ENCODE data around the gene NMD3. TPM values are rescaled to one million over a fixed set of nuclear protein-coding genes. Genes with fewer than 3 reads are reported as not detected.

NMD3 gene
- total RNA-seq, 1 donor = 88.0 TPM

DNA sequence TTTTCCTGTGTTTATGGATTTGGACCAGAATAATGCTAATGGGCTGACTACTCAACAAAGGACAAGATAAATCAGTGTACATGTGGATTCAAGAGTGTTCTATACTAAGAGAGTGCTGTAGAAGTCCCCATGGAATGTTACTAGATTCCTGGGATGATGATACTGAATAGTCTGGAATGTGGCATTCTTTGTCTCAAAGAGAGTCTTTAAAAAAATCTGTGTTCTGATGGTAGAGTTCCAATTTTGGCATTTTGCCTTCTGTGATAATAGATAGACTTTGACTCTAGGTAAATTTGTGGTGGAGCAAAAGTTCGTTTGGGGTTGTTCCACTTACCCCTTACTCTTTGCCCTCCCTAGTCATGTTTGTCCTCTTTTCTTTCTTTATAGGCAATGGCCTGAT lies 43.7 kb downstream of the NMD3 start:
- TF ChIP-seq, protein P1, sequence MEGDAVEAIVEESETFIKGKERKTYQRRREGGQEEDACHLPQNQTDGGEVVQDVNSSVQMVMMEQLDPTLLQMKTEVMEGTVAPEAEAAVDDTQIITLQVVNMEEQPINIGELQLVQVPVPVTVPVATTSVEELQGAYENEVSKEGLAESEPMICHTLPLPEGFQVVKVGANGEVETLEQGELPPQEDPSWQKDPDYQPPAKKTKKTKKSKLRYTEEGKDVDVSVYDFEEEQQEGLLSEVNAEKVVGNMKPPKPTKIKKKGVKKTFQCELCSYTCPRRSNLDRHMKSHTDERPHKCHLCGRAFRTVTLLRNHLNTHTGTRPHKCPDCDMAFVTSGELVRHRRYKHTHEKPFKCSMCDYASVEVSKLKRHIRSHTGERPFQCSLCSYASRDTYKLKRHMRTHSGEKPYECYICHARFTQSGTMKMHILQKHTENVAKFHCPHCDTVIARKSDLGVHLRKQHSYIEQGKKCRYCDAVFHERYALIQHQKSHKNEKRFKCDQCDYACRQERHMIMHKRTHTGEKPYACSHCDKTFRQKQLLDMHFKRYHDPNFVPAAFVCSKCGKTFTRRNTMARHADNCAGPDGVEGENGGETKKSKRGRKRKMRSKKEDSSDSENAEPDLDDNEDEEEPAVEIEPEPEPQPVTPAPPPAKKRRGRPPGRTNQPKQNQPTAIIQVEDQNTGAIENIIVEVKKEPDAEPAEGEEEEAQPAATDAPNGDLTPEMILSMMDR (IDR thresholded peaks at IDR 0.05; ENCODE audit: insufficient read depth, low read length) = no peak
- peak; percentile 22 for DNase-seq (ENCODE audit: low read depth)
- no peak overlapping the region for H3K4me3 ChIP-seq (ENCODE audit: low read depth, low read length)

DNA sequence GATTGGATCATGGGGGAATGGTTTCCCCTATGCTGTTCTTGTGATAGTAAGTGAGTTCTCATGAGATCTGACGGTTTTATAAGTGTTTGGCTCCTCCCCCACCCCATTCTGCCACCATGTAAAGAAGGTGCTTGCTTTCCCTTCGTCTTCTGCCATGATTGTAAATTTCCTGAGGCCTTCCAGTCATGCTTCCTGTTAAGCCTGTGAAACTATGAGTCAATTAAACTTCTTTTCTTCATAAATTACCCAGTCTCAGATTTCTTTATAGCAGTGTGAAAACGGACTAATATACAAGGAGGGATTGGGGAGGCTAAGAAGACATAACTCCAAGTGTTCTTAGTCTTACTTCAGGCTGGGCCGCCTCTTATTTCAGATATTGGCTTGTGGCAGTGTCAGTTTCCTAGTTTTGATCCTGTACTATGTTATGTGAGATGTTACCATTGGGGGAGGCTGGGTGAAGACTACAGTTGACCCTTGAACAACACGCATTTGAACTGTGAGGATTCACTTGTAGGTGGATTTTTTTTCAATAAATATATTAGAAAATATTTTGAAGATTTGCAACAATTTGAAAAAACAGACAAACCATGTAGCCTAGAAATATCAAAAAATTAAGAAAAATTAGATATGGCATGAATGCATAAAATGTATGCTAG lies 44.9 kb downstream of the NMD3 start:
- TF ChIP-seq, protein P1 (IDR thresholded peaks at IDR 0.05; ENCODE audit: insufficient read depth, low read length) = no peak
- H3K4me3 ChIP-seq (ENCODE audit: low read depth, low read length) = no peak overlapping the region
- no peak for DNase-seq (ENCODE audit: low read depth)

DNA sequence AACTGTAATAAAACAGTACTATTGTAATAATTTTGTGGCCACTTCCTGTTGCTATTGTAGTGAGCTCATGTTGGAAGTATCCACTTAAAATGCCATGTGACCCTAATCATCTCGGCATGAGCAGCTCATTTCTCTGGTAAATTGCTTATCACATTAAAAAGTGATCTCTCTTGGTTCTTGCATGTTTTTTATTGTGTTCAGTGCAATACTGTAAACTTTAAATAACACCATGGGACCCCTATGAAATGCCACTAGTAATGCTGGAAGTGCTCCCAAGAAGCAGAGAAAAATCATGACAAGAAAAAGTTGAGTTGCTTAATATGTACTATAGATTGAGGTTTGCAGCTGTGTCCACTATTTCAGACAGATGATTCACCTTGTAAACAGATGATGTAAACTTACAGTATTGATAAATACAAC lies 45.6 kb downstream of the NMD3 start:
- H3K4me3 ChIP-seq (ENCODE audit: low read depth, low read length) = no peak overlapping the region
- DNase-seq (ENCODE audit: low read depth) = peak; percentile 59
- TF ChIP-seq, protein P1 (IDR thresholded peaks at IDR 0.05; ENCODE audit: insufficient read depth, low read length) = no peak

DNA sequence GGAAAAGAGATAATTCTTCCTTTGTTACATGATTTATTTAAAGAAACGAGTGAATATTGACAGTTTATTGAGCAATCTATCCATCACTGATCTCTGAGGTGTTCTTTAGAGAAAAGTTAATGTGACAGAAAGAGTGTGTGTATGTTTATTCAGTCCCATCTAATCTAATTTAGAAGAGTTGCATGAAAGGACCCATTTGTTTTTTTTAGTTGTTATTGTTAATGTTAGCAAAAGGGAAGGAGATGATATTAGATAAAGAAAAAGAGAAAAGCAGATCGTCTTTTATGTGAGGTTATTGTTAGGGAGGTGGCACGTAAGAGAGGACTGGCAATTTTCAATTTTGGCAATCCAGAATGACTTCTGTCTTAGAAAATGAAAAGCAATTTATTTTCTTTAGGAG lies 46.5 kb downstream of the NMD3 start:
- no peak for DNase-seq (ENCODE audit: low read depth)
- TF ChIP-seq, protein P1 (IDR thresholded peaks at IDR 0.05; ENCODE audit: insufficient read depth, low read length) = no peak
- H3K4me3 ChIP-seq (ENCODE audit: low read depth, low read length) = no peak overlapping the region

DNA sequence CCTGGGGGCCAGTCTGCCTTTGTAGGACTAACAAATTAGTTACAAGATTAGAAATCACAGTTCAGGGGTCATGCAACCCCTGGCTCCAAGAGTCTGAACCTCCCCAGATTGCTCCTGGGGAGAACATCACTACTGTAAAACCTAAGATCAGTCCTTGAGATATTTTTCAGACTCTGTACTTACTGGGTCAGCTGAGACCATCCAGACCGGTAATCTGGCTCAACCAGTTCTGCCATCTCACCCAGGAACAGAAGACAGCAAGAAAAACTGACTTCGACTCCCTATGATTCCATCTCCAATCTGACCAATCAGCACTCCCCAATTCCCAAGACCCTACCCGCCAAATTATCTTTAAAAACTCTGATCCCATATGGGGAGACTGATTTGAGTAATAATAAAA lies 47.5 kb downstream of the NMD3 start:
- TF ChIP-seq, protein P1 (IDR thresholded peaks at IDR 0.05; ENCODE audit: insufficient read depth, low read length) = no peak
- no peak overlapping the region for H3K4me3 ChIP-seq (ENCODE audit: low read depth, low read length)
- DNase-seq (ENCODE audit: low read depth) = no peak

DNA sequence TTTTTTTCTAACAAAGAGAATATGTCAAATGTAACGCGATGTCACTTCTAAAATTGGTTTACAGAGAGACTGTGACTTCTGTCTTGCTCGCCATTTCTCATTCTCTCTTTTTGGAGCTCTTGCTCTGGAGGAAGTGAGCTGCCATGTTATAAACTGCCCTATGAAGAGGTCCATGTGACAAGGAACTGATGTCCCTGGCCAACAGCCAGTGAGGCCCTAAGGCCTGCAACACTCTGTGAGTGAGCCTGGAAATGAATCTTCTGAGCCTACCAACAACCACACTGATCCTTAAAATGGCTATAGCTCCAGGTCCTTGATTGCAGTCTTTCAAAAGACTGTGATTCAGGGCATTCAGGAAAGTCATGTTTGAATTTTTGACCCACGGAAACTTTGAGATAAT lies 49.9 kb downstream of the NMD3 start:
- TF ChIP-seq, protein P1 (IDR thresholded peaks at IDR 0.05; ENCODE audit: insufficient read depth, low read length) = no peak
- H3K4me3 ChIP-seq (ENCODE audit: low read depth, low read length) = no peak overlapping the region
- DNase-seq (ENCODE audit: low read depth) = no peak

DNA sequence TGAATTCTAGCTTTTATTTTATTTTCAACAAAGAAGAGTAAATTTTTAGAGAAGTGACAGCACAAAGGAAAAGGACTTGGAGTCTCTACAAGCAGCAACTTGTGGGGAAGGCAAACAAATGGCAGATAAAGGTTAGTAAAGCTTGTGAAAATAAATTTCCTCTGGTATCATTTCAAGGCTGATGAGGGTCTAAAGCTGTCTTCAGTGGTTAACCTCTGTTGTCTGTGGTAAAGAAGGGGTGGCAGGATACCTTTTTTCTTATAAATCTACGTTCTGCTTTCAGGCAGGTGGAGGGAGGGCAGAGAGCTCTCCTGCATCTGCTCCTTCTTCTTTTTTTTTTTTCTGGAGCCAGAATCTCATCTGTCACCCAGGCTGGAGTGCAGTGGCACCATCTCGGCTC lies 50.5 kb downstream of the NMD3 start:
- TF ChIP-seq, protein P1 (IDR thresholded peaks at IDR 0.05; ENCODE audit: insufficient read depth, low read length) = no peak
- DNase-seq (ENCODE audit: low read depth) = no peak
- H3K4me3 ChIP-seq (ENCODE audit: low read depth, low read length) = no peak overlapping the region
